Esophagus muscularis mucosa (tissue), 4 donors: Measurements from ENCODE around the gene ZNF385C.

Experiments
- CTCF ChIP-seq, 3 experiments: fragments of 200-600 bp in 2 of 3; fragments of 450-650 bp in 1 of 3; sonication (generic) in 2 of 3; IDR thresholded peaks; one replicate each; pipeline ENCODE4 v1.5.1; 2017 to 2019; ENCODE audit warnings: antibody characterized with exemption in 3 of 3, mild to moderate bottlenecking in 2 of 3, moderate library complexity in 1 of 3
- EP300 ChIP-seq: sonication (generic); formaldehyde crosslinking; IDR thresholded peaks from one replicate; pipeline ENCODE4 v1.6.1; 2017; ENCODE audit warnings: antibody characterized with exemption
- POLR2A ChIP-seq: fragments of 450-650 bp; IDR thresholded peaks from one replicate; pipeline ENCODE4 v1.6.1; 2017; ENCODE audit warnings: antibody characterized with exemption, moderate library complexity, mild to moderate bottlenecking, low read depth
- POLR2AphosphoS5 ChIP-seq, 2 donors: sonication (generic); formaldehyde crosslinking; IDR thresholded peaks; one replicate each; pipeline ENCODE4 v1.6.1; 2017; ENCODE audit warnings: antibody characterized with exemption in 2 of 2

GRCh38 chr17:42096360-42097111 lies 1.7 kb downstream of the ZNF385C start:
- TF ChIP-seq CTCF (IDR thresholded peaks at IDR 0.05) (no peak), POLR2A (no peak), EP300 (no peak), POLR2AphosphoS5 (IDR thresholded peaks at IDR 0.05) (no peak)
